Endothelial cell of umbilical vein (primary cell): ENCODE measurements around the gene MICA.
"Not testable (repeated sequence)": the region's sequence is repeated elsewhere in the genome, so short reads cannot be mapped to it uniquely, and the experiment has no call there.

Source experiments
- CTCF ChIP-seq, 2 donors: IDR thresholded peaks; 1 replicate in 1 of 2; 2 replicates in 1 of 2; pipeline ENCODE4 v1.5.1; 2011; ENCODE audit warnings: low read length in 2 of 2, mild to moderate bottlenecking in 2 of 2, moderate library complexity in 2 of 2, control low read depth in 1 of 2, inconsistent platforms in 1 of 2, low read depth in 1 of 2; ENCODE audit not compliant: insufficient read depth in 1 of 2; ENCODE audit errors: extremely low read depth in 1 of 2
- EZH2 ChIP-seq: IDR thresholded peaks from 2 replicates; pipeline ENCODE4 v1.6.1; 2012; ENCODE audit warnings: borderline replicate concordance, low read depth, mild to moderate bottlenecking, moderate library complexity, low read length, inconsistent platforms; ENCODE audit not compliant: severe bottlenecking
- MAX ChIP-seq: IDR thresholded peaks from 2 replicates; pipeline ENCODE4 v1.6.1; 2011; ENCODE audit not compliant: insufficient read depth, insufficient read length
- MYC ChIP-seq: IDR thresholded peaks from one replicate; pipeline ENCODE4 v1.6.1; 2011; ENCODE audit warnings: mild to moderate bottlenecking, low read depth, low read length
- POLR2A ChIP-seq: IDR thresholded peaks from 2 replicates; pipeline ENCODE4 v1.6.1; 2012; ENCODE audit warnings: low read depth, mild to moderate bottlenecking, control low read depth, low read length

GRCh38 chr6:31388916-31389801 is 14.2 kb upstream of the MICA start:
- not testable (repeated sequence) for TF ChIP-seq POLR2A; MYC; EZH2; CTCF (IDR thresholded peaks at IDR 0.05; ENCODE audit: extremely low read depth in 1 of 2, insufficient read depth in 1 of 2, low read depth in 1 of 2, low read length in 2 of 2); MAX
